ENCODE data around the gene ADAP2.

ADAP2 gene

GRCh38 chr17:30920683-30921543, 832 bp upstream of the ADAP2 start (continued):
- TF ChIP-seq ZBTB44 (tag by site-specific recombination; IDR thresholded peaks at IDR 0.05) (no peak), ZNF654 (tag by site-specific recombination; IDR thresholded peaks at IDR 0.05; ENCODE audit: low read depth) (0 out of 2 replicates have a peak, but pooled peaks have one; percentile 1), ZBTB8A (tag by site-specific recombination; IDR thresholded peaks at IDR 0.05) (no peak), ZNF391 (tag by site-specific recombination; IDR thresholded peaks at IDR 0.05; ENCODE audit: borderline replicate concordance, low read depth) (no peak), KLF8 (tag by site-specific recombination; IDR thresholded peaks at IDR 0.05) (peak; percentile 19; the same call in 1 of the 2 replicates), ZNF843 (tag by site-specific recombination; IDR thresholded peaks at IDR 0.05) (no peak), ZNF639 (tag by site-specific recombination; IDR thresholded peaks at IDR 0.05) (peak; percentile 66), ZNF335 (tag by site-specific recombination; conservative IDR thresholded peaks at IDR 0.05) (0 out of 2 replicates have a peak, but pooled peaks have one; percentile 45), ZFP37 (tag by site-specific recombination; IDR thresholded peaks at IDR 0.05) (no peak), INSM2 (tag by site-specific recombination; IDR thresholded peaks at IDR 0.05) (peak; percentile 58; the same call in 1 of the 2 replicates), ZNF366 (tag by site-specific recombination; conservative IDR thresholded peaks at IDR 0.05) (peak; percentile 71), PBX3 (CRISPR knock-in tag; IDR thresholded peaks at IDR 0.05) (no peak), PRDM10 (tag by site-specific recombination; IDR thresholded peaks at IDR 0.05) (0 out of 2 replicates have a peak, but pooled peaks have one; percentile 11), TSHZ1 (tag by site-specific recombination; IDR thresholded peaks at IDR 0.05; ENCODE audit: borderline replicate concordance) (0 out of 2 replicates have a peak, but pooled peaks have one; percentile 11), ZNF184 (tag by site-specific recombination; IDR thresholded peaks at IDR 0.05) (peak; percentile 13; the same call in 1 of the 2 replicates), ZNF704 (tag by site-specific recombination; IDR thresholded peaks at IDR 0.05) (no peak), ZSCAN4 (tag by site-specific recombination; IDR thresholded peaks at IDR 0.05) (0 out of 2 replicates have a peak, but pooled peaks have one; percentile 13)
